Measurements from ENCODE around the gene SLC25A30. TPM values are rescaled to one million over a fixed set of nuclear protein-coding genes. Genes with fewer than 3 reads are reported as not detected.
"Not testable (repeated sequence)": the region's sequence is repeated elsewhere in the genome, so short reads cannot be mapped to it uniquely, and the experiment has no call there.

Gene SLC25A30
- total and polyA plus RNA-seq, 4 donors, result 9.3 to 11.0 (median 10.0) TPM

- Histone ChIP-seq H3K4me1 (ENCODE audit: control insufficient read depth, insufficient read depth, low read length) (no peaks in the 10 kb centered on the region), H3K9me3 (ENCODE audit: control insufficient read depth, insufficient read depth, low read length) (peaks cover 3% of the 10 kb centered on the region), H3K36me3 (ENCODE audit: control insufficient read depth, insufficient read depth, low read length) (peaks cover 29% of the 10 kb centered on the region), H3K27ac (ENCODE audit: low read depth, low read length) (no peak overlapping the region), H3K27me3 (ENCODE audit: control insufficient read depth, insufficient read depth, low read length) (no peaks in the 10 kb centered on the region), H3K4me3 (ENCODE audit: low read depth, low read length) (no peak overlapping the region)
- 89% methylated on average over 5 of the region's 10 CpGs for WGBS (ENCODE audit: insufficient coverage)
- no peak for DNase-seq (ENCODE audit: low read depth in 4 of 6, low spot score in 6 of 6)
These were observed 53.2 kb downstream of the SLC25A30 start for GRCh38 chr13:45364876-45365557.

- WGBS (ENCODE audit: insufficient coverage), result 67% methylated on average over 1 of the region's 2 CpGs
These were observed 55.2 kb downstream of the SLC25A30 start for GRCh38 chr13:45362939-45363338.

GRCh38 chr13:45361596-45362206, 56.5 kb downstream of the SLC25A30 start:
- Histone ChIP-seq H3K4me3 (ENCODE audit: low read depth, low read length) (no peak overlapping the region), H3K27me3 (ENCODE audit: control insufficient read depth, insufficient read depth, low read length) (no peaks in the 10 kb centered on the region), H3K27ac (ENCODE audit: low read depth, low read length) (no peak overlapping the region), H3K4me1 (ENCODE audit: control insufficient read depth, insufficient read depth, low read length) (no peaks in the 10 kb centered on the region), H3K9me3 (ENCODE audit: control insufficient read depth, insufficient read depth, low read length) (peaks cover 3% of the 10 kb centered on the region), H3K36me3 (ENCODE audit: control insufficient read depth, insufficient read depth, low read length) (peaks cover 35% of the 10 kb centered on the region)
- 94% methylated on average over 13 of the region's 14 CpGs for WGBS (ENCODE audit: insufficient coverage)
- no peak for DNase-seq (ENCODE audit: low read depth in 4 of 6, low spot score in 6 of 6)

More at GRCh38 chr13:45362939-45363338, 55.2 kb downstream of the SLC25A30 start:
- Histone ChIP-seq H3K27me3 (ENCODE audit: control insufficient read depth, insufficient read depth, low read length) (no peaks in the 10 kb centered on the region), H3K4me3 (ENCODE audit: low read depth, low read length) (no peak overlapping the region), H3K27ac (ENCODE audit: low read depth, low read length) (no peak overlapping the region), H3K36me3 (ENCODE audit: control insufficient read depth, insufficient read depth, low read length) (peaks cover 31% of the 10 kb centered on the region), H3K9me3 (ENCODE audit: control insufficient read depth, insufficient read depth, low read length) (peaks cover 3% of the 10 kb centered on the region), H3K4me1 (ENCODE audit: control insufficient read depth, insufficient read depth, low read length) (no peaks in the 10 kb centered on the region)
- no peak for DNase-seq (ENCODE audit: low read depth in 4 of 6, low spot score in 6 of 6)

GRCh38 chr13:45356966-45357672, 61.1 kb downstream of the SLC25A30 start:
- peaks cover 55% of the 10 kb centered on the region for H3K36me3 ChIP-seq (ENCODE audit: control insufficient read depth, insufficient read depth, low read length)
- no peak for DNase-seq (ENCODE audit: low read depth in 4 of 6, low spot score in 6 of 6)
- H3K4me1 ChIP-seq (ENCODE audit: control insufficient read depth, insufficient read depth, low read length), result no peaks in the 10 kb centered on the region
- 91% methylated on average over 5 of the region's 7 CpGs for WGBS (ENCODE audit: insufficient coverage)
- H3K27me3 ChIP-seq (ENCODE audit: control insufficient read depth, insufficient read depth, low read length), result no peaks in the 10 kb centered on the region
- no peak overlapping the region for H3K27ac ChIP-seq (ENCODE audit: low read depth, low read length)
- H3K9me3 ChIP-seq (ENCODE audit: control insufficient read depth, insufficient read depth, low read length), result no peaks in the 10 kb centered on the region
- no peak overlapping the region for H3K4me3 ChIP-seq (ENCODE audit: low read depth, low read length)

GRCh38 chr13:45353895-45354294, 64.3 kb downstream of the SLC25A30 start:
- DNase-seq (ENCODE audit: low read depth in 4 of 6, low spot score in 6 of 6), result no peak
- no peak overlapping the region for H3K27ac ChIP-seq (ENCODE audit: low read depth, low read length)
- peaks cover 62% of the 10 kb centered on the region for H3K36me3 ChIP-seq (ENCODE audit: control insufficient read depth, insufficient read depth, low read length)
- H3K4me3 ChIP-seq (ENCODE audit: low read depth, low read length), result no peak overlapping the region
- no peaks in the 10 kb centered on the region for H3K4me1 ChIP-seq (ENCODE audit: control insufficient read depth, insufficient read depth, low read length)
- 100% methylated on average over 1 of the region's 1 CpG for WGBS (ENCODE audit: insufficient coverage)
- H3K9me3 ChIP-seq (ENCODE audit: control insufficient read depth, insufficient read depth, low read length), result no peaks in the 10 kb centered on the region
- H3K27me3 ChIP-seq (ENCODE audit: control insufficient read depth, insufficient read depth, low read length), result no peaks in the 10 kb centered on the region

GRCh38 chr13:45352031-45352430, 66.1 kb downstream of the SLC25A30 start:
- H3K4me3 ChIP-seq (ENCODE audit: low read depth, low read length), result no peak overlapping the region
- peaks cover 58% of the 10 kb centered on the region for H3K36me3 ChIP-seq (ENCODE audit: control insufficient read depth, insufficient read depth, low read length)
- no peaks in the 10 kb centered on the region for H3K4me1 ChIP-seq (ENCODE audit: control insufficient read depth, insufficient read depth, low read length)
- 96% methylated on average over 8 of the region's 10 CpGs for WGBS (ENCODE audit: insufficient coverage)
- H3K27me3 ChIP-seq (ENCODE audit: control insufficient read depth, insufficient read depth, low read length), result no peaks in the 10 kb centered on the region
- no peaks in the 10 kb centered on the region for H3K9me3 ChIP-seq (ENCODE audit: control insufficient read depth, insufficient read depth, low read length)
- no peak overlapping the region for H3K27ac ChIP-seq (ENCODE audit: low read depth, low read length)
- DNase-seq (ENCODE audit: low read depth in 4 of 6, low spot score in 6 of 6), result no peak

GRCh38 chr13:45350152-45350551, 68.0 kb downstream of the SLC25A30 start:
- DNase-seq (ENCODE audit: low read depth in 4 of 6, low spot score in 6 of 6), result no peak
- H3K4me1 ChIP-seq (ENCODE audit: control insufficient read depth, insufficient read depth, low read length), result no peaks in the 10 kb centered on the region
- H3K9me3 ChIP-seq (ENCODE audit: control insufficient read depth, insufficient read depth, low read length), result no peaks in the 10 kb centered on the region
- no CpG with 5 or more reads among the region's 8 CpGs for WGBS (ENCODE audit: insufficient coverage)
- no peak overlapping the region for H3K4me3 ChIP-seq (ENCODE audit: low read depth, low read length)
- no peaks in the 10 kb centered on the region for H3K27me3 ChIP-seq (ENCODE audit: control insufficient read depth, insufficient read depth, low read length)
- peaks cover 71% of the 10 kb centered on the region for H3K36me3 ChIP-seq (ENCODE audit: control insufficient read depth, insufficient read depth, low read length)
- no peak overlapping the region for H3K27ac ChIP-seq (ENCODE audit: low read depth, low read length)

GRCh38 chr13:45349438-45349837, 68.7 kb downstream of the SLC25A30 start:
- no peaks in the 10 kb centered on the region for H3K27me3 ChIP-seq (ENCODE audit: control insufficient read depth, insufficient read depth, low read length)
- H3K4me3 ChIP-seq (ENCODE audit: low read depth, low read length), result no peak overlapping the region
- WGBS (ENCODE audit: insufficient coverage), result 83% methylated on average over 1 of the region's 2 CpGs
- no peaks in the 10 kb centered on the region for H3K9me3 ChIP-seq (ENCODE audit: control insufficient read depth, insufficient read depth, low read length)
- no peak overlapping the region for H3K27ac ChIP-seq (ENCODE audit: low read depth, low read length)
- H3K4me1 ChIP-seq (ENCODE audit: control insufficient read depth, insufficient read depth, low read length), result no peaks in the 10 kb centered on the region
- H3K36me3 ChIP-seq (ENCODE audit: control insufficient read depth, insufficient read depth, low read length), result peaks cover 70% of the 10 kb centered on the region
- DNase-seq (ENCODE audit: low read depth in 4 of 6, low spot score in 6 of 6), result no peak

GRCh38 chr13:45344064-45344463, 74.1 kb downstream of the SLC25A30 start:
- not testable (repeated sequence) for H3K9me3 ChIP-seq (ENCODE audit: control insufficient read depth, insufficient read depth, low read length); DNase-seq (ENCODE audit: low read depth in 4 of 6, low spot score in 6 of 6); H3K27me3 ChIP-seq (ENCODE audit: control insufficient read depth, insufficient read depth, low read length); H3K4me3 ChIP-seq (ENCODE audit: low read depth, low read length); H3K27ac ChIP-seq (ENCODE audit: low read depth, low read length); H3K4me1 ChIP-seq (ENCODE audit: control insufficient read depth, insufficient read depth, low read length)
- no CpG with 5 or more reads among the region's 8 CpGs for WGBS (ENCODE audit: insufficient coverage)
- H3K36me3 ChIP-seq (ENCODE audit: control insufficient read depth, insufficient read depth, low read length), result peaks cover 27% of the 10 kb centered on the region

Data from spinal cord (tissue), 10 donors.